ENCODE results near the gene PSD4.

GRCh38 chr2:113248997-113249770 lies 75.4 kb downstream of the PSD4 start:
- peak; percentile 95 for TF ChIP-seq CTCF (conservative IDR thresholded peaks at IDR 0.05; ENCODE audit: low read depth, low read length)
- TF ChIP-seq EZH2 (IDR thresholded peaks at IDR 0.05; ENCODE audit: low read length, unreplicated experiment), result no peak

Measured in PC-3 (cell line).